ENCODE measurements around the gene SNRPA1.

The SNRPA1 gene

DNA sequence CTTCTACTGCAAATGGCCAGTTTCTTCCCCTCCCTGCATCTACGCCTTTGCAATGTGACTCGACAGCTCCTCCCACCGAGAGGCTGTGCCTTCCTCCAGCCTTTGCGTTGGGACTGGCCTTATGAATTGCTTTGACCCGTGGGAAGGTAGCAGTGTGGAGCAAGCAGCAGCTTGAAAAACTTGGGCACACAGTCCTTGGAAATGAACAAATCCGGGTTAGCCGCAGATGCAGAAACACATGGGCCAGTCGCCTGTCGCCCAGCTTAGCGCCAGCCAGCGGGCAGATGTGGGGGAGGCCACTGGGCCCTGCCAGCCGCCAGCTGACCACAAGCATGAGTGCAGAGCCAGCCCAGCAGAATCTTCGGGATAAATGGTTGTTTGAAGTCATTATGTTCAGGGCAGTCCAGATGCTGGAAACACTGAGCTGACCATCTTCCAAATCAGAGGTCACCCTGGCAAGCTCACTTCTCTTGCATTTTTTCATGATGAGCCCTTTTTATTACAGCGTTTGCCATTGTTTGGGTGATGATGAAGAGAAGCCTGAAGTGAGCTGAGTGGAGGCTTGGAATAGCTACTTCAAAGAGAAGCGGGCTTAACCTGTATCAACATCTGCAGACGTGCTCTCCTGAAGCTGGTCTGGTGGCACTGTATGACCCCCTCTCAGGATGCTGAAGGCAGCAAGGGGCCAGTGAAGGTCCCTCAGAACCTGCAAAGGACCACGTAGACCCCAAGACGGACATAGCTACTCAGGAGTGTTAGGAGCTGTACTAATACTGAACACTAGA lies 27.5 kb downstream of the SNRPA1 start:
- no peak for DNase-seq
- in situ Hi-C loops (cut with MboI; ENCODE audit: low pct_unique_long_range_greater_than_20kb, low sequenced_read_pairs) = loop anchor here (25.0 kb wide), 1 partner anchor 630 kb away; no protein-coding TSS in a partner anchor

DNA sequence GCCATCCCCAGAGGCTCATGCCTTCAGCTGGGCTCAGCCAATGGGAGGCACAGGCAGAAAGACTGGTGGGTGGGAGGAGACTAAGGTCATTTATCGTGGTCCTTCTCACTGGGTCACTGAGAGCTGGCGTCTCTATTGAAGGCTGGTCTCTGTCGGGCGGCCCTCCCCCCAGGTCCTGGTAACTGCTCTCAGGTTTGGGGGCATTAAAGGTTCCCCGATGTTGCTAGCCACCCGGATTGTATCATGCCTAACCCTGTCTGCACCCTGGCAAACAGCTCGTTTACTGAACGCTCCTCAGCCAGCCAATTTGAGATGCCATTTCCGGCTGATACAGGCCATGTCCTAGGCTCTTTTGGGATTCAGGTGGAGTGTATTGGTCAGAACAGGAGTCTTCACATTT lies 28.3 kb downstream of the SNRPA1 start:
- in situ Hi-C loops (cut with MboI; ENCODE audit: low pct_unique_long_range_greater_than_20kb, low sequenced_read_pairs) = loop anchor here (25.0 kb wide), 1 partner anchor 629 kb away; no protein-coding TSS in a partner anchor
- no peak for DNase-seq

DNA sequence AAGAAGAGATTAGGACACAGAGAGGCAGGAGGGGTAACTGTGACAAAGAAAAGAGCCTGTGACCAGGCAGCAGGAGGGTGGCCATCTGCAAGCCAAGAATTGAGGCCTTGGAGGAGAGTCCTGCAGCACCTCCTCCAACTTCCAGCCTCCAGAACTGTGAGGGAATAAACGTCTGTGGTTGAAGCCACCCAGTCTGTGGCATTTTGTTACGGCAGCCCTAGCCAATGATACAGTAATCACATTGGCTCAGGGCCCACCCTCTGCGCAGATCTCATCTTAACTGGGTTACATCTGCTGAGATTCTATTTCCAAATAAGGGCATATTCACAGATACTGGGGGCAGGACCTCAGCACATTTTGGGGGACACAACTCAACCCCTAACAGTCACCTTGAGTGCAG lies 29.0 kb downstream of the SNRPA1 start:
- in situ Hi-C loops (cut with MboI; ENCODE audit: low pct_unique_long_range_greater_than_20kb, low sequenced_read_pairs) = loop anchor here (25.0 kb wide), 1 partner anchor 629 kb away; no protein-coding TSS in a partner anchor
- no peak for DNase-seq

DNA sequence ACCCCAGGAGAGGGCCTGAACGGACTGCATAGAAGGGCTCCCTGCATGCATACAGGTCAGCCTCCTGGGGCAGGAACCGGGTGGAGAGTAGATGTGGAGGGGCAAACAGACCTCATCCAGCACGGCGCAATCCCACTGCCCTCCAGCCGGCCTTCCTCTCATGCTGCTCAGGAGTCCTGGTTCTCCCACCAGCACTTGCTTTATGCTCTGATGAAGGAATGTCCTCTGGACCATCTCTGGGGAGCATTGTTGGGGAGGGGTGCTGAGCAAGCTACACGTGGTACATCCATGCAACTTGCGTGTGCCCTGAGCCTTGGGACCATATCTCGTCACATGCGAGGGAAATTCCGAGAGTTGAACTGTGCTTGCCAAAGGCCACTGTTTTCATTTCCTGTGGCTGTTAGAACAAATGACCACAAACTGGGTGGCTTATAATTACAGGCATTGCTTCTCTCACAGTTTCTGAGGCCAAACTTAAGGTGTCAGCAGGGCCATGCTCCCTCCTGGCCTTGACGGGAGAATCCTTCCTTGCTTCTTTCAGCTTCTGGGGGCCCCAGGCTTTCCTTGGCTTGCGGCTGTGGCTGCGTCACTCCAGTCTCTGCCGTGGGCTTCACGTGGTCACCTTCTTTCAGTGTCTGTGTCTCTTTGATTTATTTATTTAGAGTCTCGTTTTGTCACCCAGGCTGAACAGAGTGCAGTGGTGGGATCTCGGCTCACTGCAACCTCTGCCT lies 30.0 kb downstream of the SNRPA1 start:
- in situ Hi-C loops (cut with MboI; ENCODE audit: low pct_unique_long_range_greater_than_20kb, low sequenced_read_pairs) = loop anchor here (5.0 to 25.0 kb wide), 2 partner anchors 238 to 628 kb away; no protein-coding TSS in a partner anchor
- no peak for DNase-seq

DNA sequence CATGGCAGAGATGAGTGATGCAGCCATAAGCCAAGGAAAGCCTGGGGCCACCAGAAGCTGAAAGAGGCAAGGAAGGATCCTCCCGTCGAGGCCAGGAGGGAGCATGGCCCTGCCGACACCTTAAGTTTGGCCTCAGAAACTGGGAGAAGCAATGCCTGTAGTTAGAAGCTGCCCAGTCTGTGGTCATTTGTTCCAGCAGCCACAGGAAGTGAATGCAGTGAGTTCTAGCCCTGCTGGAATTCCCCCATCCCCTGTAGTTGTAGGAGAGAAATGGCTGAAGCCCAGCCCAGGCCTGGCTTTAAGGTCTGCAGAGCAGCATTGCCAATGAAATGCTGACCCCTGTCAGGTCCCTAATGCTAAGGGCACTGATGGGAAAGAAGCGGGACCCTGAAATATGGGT lies 31.0 kb downstream of the SNRPA1 start:
- in situ Hi-C loops (cut with MboI; ENCODE audit: low pct_unique_long_range_greater_than_20kb, low sequenced_read_pairs) = loop anchor here (5.0 to 25.0 kb wide), 2 partner anchors 237 to 627 kb away; no protein-coding TSS in a partner anchor
- no peak for DNase-seq

DNA sequence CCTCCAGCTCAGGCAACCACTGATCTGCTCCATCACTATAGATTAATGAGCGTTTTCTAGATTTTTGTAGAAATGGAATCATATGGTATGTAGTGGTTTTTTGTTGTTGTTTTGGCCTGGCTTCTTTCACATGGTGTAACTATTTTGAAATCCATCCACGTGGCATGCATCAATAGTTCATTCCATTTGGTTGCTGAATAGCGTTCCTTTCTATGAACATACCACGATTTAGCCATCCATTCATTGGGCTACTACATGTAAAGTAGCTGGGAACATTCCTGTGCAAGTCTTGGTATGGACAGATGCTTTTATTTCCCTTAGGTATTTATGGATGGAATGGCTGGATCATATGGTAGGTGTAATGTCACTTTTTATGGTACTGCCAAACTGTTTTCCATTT lies 32.5 kb downstream of the SNRPA1 start:
- in situ Hi-C loops (cut with MboI; ENCODE audit: low pct_unique_long_range_greater_than_20kb, low sequenced_read_pairs) = loop anchor here (5.0 to 25.0 kb wide), 2 partner anchors 235 to 625 kb away; no protein-coding TSS in a partner anchor
- no peak for DNase-seq

DNA sequence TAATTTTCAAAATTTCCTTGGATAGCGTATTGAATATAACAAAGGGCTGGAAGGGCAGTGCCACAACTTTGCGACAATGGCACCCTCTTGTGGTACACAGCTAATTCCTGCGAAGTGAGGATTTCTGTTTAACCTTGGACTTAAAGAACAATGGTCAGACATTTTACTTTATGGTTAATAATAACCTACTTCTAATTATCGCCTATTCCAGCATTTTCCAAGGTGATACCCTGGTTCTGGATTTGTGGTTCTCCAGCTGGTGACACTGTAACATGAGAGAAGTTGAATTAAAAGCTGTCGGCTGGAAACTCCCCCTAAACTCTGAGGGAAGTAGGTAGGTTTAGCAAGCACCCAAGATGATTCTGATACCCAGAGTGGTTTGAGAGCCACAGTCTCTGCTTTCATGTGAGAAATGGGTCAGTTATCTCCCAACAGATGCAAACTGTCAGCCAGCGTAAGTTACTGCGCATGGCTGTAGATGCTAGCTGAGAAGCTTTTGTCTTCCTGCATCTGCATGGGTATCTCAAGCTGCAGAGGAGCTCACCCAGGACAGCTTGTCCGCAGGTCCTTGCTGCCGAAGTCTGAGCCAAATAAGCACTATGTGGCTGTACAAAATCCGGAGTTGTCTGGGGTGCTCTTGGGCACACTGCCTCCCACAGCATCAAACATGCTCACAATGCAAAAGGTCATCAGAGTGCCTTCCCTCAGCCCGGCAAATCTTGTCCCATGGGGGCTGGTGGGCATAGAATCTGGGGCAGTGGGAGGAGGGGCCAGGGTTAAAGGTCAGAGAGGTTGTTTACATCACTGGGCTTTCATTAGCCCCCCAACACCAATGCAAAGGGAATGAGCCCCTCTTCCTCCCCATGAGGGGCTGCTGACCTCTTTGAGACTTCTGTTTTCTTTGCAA lies 36.6 kb downstream of the SNRPA1 start:
- peak; percentile 73 for DNase-seq
- in situ Hi-C loops (cut with MboI; ENCODE audit: low pct_unique_long_range_greater_than_20kb, low sequenced_read_pairs) = loop anchor here (25.0 kb wide), 1 partner anchor 621 kb away; no protein-coding TSS in a partner anchor

DNA sequence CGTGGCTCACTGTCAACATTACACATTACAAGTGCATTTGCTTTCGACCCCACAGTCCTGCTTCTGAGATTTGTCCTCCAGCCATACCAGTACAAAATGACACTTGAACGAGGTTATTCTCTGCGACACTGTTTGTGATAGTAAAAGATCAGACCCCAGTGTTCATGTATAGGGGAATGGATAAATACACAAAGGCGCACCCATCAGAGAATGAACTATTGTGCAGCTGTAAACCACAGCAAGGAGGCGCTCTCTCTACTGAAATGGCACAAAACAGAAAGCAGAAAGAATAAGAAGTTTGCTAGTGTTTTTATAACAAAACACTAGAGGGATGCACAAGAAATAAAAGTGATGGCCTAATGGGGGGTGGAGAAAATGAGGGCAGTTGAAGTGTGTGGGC lies 38.3 kb downstream of the SNRPA1 start:
- peak; percentile 76 for DNase-seq
- in situ Hi-C loops (cut with MboI; ENCODE audit: low pct_unique_long_range_greater_than_20kb, low sequenced_read_pairs) = loop anchor here (25.0 kb wide), 1 partner anchor 619 kb away; no protein-coding TSS in a partner anchor

DNA sequence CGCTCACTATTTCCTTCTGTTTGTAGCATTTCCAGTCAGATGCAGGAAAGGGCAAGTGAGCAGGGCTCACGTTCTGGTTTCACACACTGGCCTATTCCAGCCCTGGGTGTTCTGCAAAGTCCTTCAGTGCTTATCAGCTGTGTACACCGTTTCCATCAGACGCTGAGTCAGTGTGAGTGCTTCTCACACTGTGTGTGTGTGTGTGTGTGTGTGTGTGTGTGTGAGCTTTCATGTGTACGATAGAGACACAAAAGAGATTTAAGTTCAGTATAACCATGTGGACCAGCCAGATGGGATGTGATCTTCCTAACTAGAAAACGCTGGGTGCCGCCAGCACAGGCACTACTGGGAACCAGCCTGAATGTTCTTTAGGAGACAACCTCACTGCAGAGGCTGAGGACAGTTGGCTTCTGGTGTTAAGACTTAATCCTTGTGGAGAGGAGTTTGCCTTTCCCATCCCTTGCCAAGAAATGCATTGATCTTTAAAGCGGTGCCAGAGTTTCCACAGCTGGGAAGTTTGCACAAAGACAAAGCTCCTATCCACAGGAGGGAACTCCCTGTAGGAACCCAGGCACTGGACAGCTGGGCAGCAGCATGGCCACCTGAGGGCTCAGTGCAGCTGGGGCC lies 39.3 kb downstream of the SNRPA1 start:
- in situ Hi-C loops (cut with MboI; ENCODE audit: low pct_unique_long_range_greater_than_20kb, low sequenced_read_pairs) = loop anchor here (25.0 kb wide), 1 partner anchor 618 kb away; no protein-coding TSS in a partner anchor
- peak; percentile 37 for DNase-seq

DNA sequence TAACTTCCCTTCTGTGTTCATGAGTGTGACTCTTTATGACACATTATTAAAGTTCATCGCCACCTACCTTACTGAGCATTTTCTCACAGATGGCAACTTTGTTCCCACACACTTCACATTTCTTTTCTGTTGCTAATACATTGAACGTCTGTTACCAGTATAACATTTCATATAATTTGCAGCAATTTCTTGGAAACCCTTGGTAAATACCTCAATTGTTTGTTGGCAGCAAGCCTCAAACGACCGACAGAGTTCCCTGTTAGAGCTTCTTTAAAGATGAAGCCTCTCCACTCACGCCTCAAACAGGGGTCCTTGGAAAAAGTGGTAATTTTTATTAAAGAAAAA lies 40.0 kb downstream of the SNRPA1 start:
- in situ Hi-C loops (cut with MboI; ENCODE audit: low pct_unique_long_range_greater_than_20kb, low sequenced_read_pairs) = loop anchor here (25.0 kb wide), 1 partner anchor 618 kb away; no protein-coding TSS in a partner anchor
- no peak for DNase-seq

DNA sequence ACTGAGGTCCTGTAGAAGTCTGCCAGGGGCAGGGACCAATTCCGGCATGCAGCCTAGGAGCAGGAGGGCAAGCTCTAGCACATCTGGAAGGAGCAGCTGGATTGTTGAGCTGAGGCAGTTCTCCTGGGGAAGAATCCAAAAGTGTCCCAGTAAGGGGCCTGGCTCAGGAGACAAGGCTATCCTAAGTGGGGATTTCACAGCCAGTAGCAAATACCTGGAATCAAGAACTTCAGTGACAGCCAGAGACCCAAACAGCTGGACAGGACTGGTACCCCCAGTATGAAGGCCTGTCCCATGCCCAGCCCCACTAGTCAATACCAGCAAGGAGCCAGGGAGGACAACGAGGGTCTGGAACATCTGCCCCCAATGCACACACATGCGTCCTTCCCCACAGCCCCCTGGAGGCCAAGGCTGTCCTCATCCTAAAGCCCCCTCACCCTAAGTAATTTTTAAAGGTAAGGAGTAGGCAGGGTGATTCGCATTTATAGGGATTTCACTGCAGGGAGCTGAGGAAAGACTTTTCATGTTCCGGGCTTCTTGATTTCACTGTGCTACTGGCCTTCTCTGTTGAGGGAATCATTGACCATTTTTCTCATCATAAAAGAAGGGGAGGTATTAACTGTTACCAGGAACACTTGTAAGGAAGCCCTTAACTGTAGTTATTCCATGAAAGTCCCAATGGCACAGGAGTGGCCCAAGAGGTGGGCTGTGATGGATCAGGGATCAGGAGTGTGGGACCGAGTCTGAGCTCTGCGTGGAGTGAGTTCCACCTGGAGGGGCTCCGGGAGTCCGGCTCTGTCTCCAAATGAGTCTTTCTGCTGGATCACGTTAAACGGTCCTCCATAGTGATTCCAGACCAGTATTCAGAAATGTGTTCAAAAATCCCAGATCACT lies 40.6 kb downstream of the SNRPA1 start:
- DNase-seq = no peak
- in situ Hi-C loops (cut with MboI; ENCODE audit: low pct_unique_long_range_greater_than_20kb, low sequenced_read_pairs) = loop anchor here (25.0 kb wide), 1 partner anchor 617 kb away; no protein-coding TSS in a partner anchor

DNA sequence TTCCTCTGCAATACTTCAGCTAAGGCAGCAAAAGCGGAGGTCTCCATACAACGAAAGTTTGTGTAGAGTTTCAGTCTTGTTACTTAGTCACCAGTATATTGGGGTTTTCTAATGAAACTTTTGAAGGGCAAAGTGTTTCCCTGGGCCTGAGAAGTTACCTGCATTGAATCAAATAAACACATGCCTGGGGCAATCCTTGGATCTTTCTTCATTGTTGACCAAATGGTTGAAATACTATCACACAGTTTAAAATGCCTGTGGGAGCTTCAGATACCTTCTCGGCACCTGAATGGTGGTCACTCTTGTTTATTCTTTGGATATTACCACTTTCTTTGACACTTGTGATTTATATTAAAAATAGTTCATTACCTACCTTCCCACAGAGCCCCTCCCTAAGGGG lies 42.2 kb downstream of the SNRPA1 start:
- DNase-seq = no peak
- in situ Hi-C loops (cut with MboI; ENCODE audit: low pct_unique_long_range_greater_than_20kb, low sequenced_read_pairs) = loop anchor here (25.0 kb wide), 1 partner anchor 616 kb away; no protein-coding TSS in a partner anchor

DNA sequence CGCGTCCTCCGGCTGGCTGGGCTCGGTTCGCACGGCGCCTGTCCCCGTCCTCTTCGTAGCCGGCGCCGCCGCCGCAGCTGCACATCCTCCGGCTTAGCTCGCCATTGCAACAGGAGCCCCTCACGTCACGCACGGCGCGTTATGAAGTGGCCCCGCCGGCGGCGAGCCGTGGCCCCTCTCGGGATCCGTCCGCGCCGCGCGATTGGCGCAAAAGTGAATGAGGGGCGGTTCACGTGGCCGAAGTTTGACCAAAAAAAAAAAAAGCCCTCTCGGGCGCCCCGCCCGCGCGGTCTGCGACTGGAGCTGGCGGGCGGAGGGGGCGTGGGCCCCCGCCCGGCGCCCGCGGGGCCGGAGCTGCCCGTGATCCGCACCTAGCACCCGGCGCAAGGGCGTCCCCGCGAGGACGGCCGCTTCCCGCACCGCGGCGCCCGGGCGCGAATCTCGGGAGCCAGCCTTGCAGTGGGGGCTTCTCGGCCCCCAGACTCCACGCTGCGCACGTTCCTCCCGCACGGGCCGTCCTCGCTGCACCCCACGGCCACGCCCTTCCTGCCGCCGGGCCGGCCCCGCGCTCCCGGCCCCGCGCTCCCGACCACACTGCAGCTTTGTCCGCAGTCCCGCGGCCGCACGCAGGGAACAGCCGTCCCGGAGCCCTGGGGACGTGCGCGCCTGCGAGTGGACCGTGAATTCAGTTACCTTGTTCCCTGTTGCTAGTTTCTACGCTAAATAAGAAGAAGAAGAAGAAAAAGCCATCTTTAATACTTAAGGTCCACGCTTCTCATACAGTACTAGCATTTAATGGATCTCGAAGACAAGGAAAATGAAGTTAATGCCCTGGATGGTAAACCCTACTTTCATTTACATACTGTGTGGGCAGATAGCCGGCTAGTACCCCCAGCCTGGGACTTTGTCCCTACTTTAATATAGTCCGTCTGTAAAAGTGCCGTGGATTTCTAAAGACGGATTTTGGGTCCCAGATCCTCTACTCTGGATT lies 42.9 kb downstream of the SNRPA1 start, which contains the start of gene CHSY1:
Gene CHSY1 (minus strand): TSS at position 219 of the 991 bp plus-strand sequence. CDS start 592 bp downstream, outside the sequence.
- peak; percentile 91 for DNase-seq
- in situ Hi-C loops (cut with MboI; ENCODE audit: low pct_unique_long_range_greater_than_20kb, low sequenced_read_pairs) = loop anchor here (25.0 kb wide), 1 partner anchor 615 kb away; no protein-coding TSS in a partner anchor

DNA sequence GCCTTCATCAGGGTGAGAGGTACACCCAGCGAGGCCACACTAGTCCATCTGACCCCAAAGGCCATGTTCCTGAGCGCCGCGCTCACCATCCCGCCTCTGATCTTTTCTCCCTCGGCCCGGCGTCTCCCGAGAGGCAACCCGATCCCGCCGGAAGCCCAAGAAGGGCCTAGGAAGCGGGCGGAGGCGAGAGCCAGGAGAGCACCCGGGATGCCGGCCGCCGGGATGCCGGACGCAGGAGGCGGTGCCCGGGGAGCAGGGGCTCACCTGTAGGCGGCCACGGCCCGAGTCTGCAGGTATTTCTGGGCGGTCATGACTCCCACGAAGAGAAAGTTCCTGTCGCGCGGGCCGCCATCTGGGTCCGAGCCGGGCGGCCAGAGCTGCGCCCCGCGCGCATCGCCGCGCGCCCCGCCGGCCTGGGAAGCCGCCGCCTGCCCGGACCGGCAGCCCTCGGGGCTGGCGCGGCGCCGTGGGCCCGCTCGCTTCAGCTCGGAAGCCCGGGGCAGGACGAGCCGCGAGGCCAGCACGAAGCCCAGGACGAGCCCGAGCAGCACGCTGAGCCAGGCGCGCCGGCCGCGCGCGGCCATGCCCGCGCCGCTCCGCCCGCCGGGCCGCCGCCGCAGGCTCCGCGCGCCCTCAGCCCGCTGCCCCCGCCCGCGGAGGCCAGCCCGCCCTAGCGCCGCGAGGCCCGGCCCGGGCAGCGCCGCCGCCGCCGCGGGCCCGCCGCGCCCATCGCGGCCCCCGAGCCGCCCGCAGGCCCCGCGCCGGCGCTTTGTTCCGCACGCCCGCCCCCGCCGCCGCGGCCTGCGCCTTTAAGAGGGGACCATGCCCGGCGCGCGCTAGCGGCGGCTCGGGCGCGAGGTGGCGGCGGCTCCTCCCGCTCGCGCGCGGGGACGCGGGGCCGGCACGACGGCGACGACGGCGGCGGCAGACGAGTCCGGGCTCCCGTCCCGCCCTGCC lies 43.9 kb downstream of the SNRPA1 start:
- in situ Hi-C loops (cut with MboI; ENCODE audit: low pct_unique_long_range_greater_than_20kb, low sequenced_read_pairs) = loop anchor here (25.0 kb wide), 1 partner anchor 614 kb away; no protein-coding TSS in a partner anchor
- DNase-seq = peak; percentile 23

DNA sequence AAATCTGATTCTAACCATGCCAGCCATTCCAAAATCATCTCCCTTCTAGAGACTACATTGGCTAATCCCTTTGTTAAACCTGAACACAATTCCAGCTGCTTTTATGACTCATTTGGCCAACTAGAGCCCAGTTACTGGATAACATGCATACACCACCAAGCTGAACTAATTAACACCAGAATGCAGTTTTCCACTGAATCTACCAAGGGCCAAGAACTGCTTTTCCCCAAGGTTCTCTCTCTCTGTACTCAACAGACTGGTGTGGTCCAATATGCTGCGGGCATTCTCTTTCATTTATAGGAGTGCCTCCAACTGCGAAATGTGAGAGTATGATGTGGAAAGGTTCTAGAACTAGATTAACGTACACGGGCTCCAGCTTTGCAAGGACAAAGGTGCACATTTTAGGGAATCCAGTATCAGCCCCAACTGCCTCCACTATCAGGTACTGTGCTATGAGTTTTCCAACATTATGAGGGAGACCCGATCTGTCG lies 44.7 kb downstream of the SNRPA1 start:
- in situ Hi-C loops (cut with MboI; ENCODE audit: low pct_unique_long_range_greater_than_20kb, low sequenced_read_pairs) = loop anchor here (25.0 kb wide), 1 partner anchor 613 kb away; no protein-coding TSS in a partner anchor
- DNase-seq = peak; percentile 35

All from KBM-7 (cell line).